Activated CD4-positive, alpha-beta memory T cell treated with anti-CD3 and anti-CD28 coated beads for 36 hours (primary cell): ENCODE data around the gene CTSG. TPM values are rescaled to one million over a fixed set of nuclear protein-coding genes. Genes with fewer than 3 reads are reported as not detected.
"Not testable (repeated sequence)": the region's sequence is repeated elsewhere in the genome, so short reads cannot be mapped to it uniquely, and the experiment has no call there.

ENCODE experiments used
- CTCF ChIA-PET: fragments of 350-600 bp; sonication (Branson Sonifier 250); formaldehyde crosslinking; loops from one replicate; lab custom pipeline; 2021; ENCODE audit warnings: antibody characterized with exemption, inconsistent platforms; lab: Charles Lee
- POLR2A ChIA-PET: fragments of 350-600 bp; sonication (Branson Sonifier 250); formaldehyde crosslinking; loops from one replicate; lab custom pipeline; 2021; ENCODE audit warnings: antibody characterized with exemption; lab: Charles Lee
- DNase-seq: peaks from one replicate; pipeline ENCODE4 v3.0.0-alpha.2; 2020
- H3K27ac Mint-ChIP-seq: one replicate; pipeline ENCODE4 v1.8.0; 2021; ENCODE audit warnings: mixed read lengths
- H3K27me3 Mint-ChIP-seq: one replicate; pipeline ENCODE4 v1.8.0; 2021; ENCODE audit warnings: mixed read lengths
- H3K36me3 Mint-ChIP-seq: one replicate; pipeline ENCODE4 v1.8.0; 2021; ENCODE audit warnings: mixed read lengths
- H3K4me1 Mint-ChIP-seq: one replicate; pipeline ENCODE4 v1.8.0; 2021; ENCODE audit warnings: low read depth, mixed read lengths
- H3K4me3 Mint-ChIP-seq: one replicate; pipeline ENCODE4 v1.8.0; 2021; ENCODE audit warnings: mild to moderate bottlenecking, mixed read lengths
- H3K9me3 Mint-ChIP-seq: one replicate; pipeline ENCODE4 v1.8.0; 2021; ENCODE audit warnings: mixed read lengths
- intact Hi-C: fragments of 100-400 bp; cut with micrococcal nuclease; formaldehyde crosslinking; loops from one replicate; pipeline ENCODE4 v1.15.1; 2023
- total RNA-seq, 2 experiments: library from RNA; stranded (reverse); gene quantifications; one replicate each; pipeline ENCODE4 v1.2.3, GENCODE V29; 2021

Gene CTSG
- total RNA-seq, 2 experiments from 2014 or later: not detected

DNA sequence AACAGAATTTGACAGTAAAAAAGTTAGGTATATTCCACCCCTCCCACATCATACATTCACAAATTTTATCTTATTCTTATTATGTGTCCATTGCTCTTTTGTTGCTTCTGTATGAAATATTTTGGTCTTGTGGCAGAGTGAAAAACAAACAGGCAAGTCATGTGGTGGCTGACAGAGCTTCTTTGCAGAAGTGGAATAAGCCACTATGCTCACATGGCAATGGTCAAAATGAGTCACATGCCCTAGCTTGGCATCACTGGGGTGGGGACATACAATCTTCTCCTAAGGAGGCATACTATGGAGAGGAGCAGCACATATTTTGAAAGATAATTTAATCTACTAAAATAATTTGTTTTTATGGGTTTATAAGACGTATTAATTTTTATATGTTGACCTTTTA is 40.3 kb downstream of the CTSG start:
- peak; percentile 10 for DNase-seq
- H3K27ac Mint-ChIP-seq: no peak overlapping the region
- ChIA-PET CTCF (no interaction called here), POLR2A (no interaction called here)
- intact Hi-C loops: no loop called here
- no peaks in the 10 kb centered on the region for H3K4me1 Mint-ChIP-seq
- peaks cover 8% of the 10 kb centered on the region for H3K27me3 Mint-ChIP-seq
- no peaks in the 10 kb centered on the region for H3K9me3 Mint-ChIP-seq
- H3K36me3 Mint-ChIP-seq: no peaks in the 10 kb centered on the region
- H3K4me3 Mint-ChIP-seq: no peak overlapping the region

DNA sequence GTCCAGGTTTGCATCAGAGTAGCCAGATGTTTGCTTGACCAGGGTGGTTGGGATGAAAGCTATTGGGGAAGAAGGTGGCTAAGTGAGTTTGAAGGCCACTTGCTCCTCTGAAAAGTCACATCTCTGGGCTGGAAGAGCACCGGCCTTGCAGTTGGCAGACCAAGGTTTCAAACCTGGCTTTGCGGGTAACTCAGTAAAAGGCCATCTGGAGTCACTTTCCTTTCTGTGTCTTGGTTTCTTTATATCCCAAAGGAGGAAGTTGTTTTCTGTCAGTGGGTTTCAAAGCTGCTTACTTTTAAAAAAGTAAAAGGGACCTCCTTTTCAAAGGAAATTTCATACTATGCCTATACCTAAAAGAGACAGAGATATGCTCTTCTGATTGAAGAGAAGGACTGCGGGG is 41.8 kb downstream of the CTSG start:
- POLR2A ChIA-PET: no interaction called here
- H3K4me1 Mint-ChIP-seq: no peaks in the 10 kb centered on the region
- intact Hi-C loops: no loop called here
- CTCF ChIA-PET: interaction anchor here (0.6 kb wide), 1 partner anchor 1503 kb away, joined by 3 read pairs; no protein-coding TSS in a partner anchor
- peaks cover 5% of the 10 kb centered on the region for H3K27me3 Mint-ChIP-seq
- H3K36me3 Mint-ChIP-seq: no peaks in the 10 kb centered on the region
- no peak for DNase-seq
- H3K27ac Mint-ChIP-seq: no peak overlapping the region
- H3K9me3 Mint-ChIP-seq: no peaks in the 10 kb centered on the region
- H3K4me3 Mint-ChIP-seq: no peak overlapping the region

- H3K4me3 Mint-ChIP-seq, H3K9me3 Mint-ChIP-seq, intact Hi-C loops, CTCF ChIA-PET, H3K4me1 Mint-ChIP-seq, POLR2A ChIA-PET, H3K36me3 Mint-ChIP-seq, DNase-seq, H3K27ac Mint-ChIP-seq: not testable (repeated sequence)
- H3K27me3 Mint-ChIP-seq: peaks cover 16% of the 10 kb centered on the region
Measured at GRCh38 chr14:24525877-24526620, 50.0 kb downstream of the CTSG start.

Other genes starting within 250 kb of the CTSG start
- gene ADCY4, start 241.2 kb downstream of the CTSG start, total RNA-seq: 1 to 10 TPM; 1.6 to 2.4 TPM
- gene RIPK3, start 236.3 kb downstream of the CTSG start, total RNA-seq: 10 to 100 TPM; 11.0 to 11.8 TPM
- gene NFATC4, start 208.1 kb downstream of the CTSG start, total RNA-seq: not detected
- gene NYNRIN, start 177.2 kb downstream of the CTSG start, total RNA-seq: under 1 TPM; 0.02 to 0.22 TPM
- 1 to 10 TPM; 8.6 to 9.3 TPM for gene CBLN3, start 146.6 kb downstream of the CTSG start, total RNA-seq
- gene KHNYN, start 146.3 kb downstream of the CTSG start, total RNA-seq: 10 to 100 TPM; 62.5 to 62.9 TPM
- gene SDR39U1, start 133.5 kb downstream of the CTSG start, total RNA-seq: 10 to 100 TPM; 36.2 to 43.8 TPM
- not detected for gene CMA1, start 68.0 kb downstream of the CTSG start, total RNA-seq
- gene GZMH, start 33.4 kb upstream of the CTSG start, total RNA-seq: 10 to 100 TPM; 65.6 to 67.9 TPM
- gene GZMB, start 57.9 kb upstream of the CTSG start, total RNA-seq: 1,000 to 10,000 TPM; 2,258 to 2,294 TPM